ENCODE results near the gene CIAO2A.

GRCh38 chr15:64122444-64122843 lies 28.8 kb upstream of the CIAO2A start:
- no peak for TF ChIP-seq CTCF (IDR thresholded peaks at IDR 0.05; ENCODE audit: low read length)
- no peak for TF ChIP-seq EZH2 (optimal IDR thresholded peaks at IDR 0.05; ENCODE audit: low read depth, low read length)

Measured in MM.1S (cell line).